NCI-H1930 (cell line): ENCODE data around the gene LYZL1.
"Not testable (repeated sequence)": the region's sequence is repeated elsewhere in the genome, so short reads cannot be mapped to it uniquely, and the experiment has no call there.

Experiments used
- DNase-seq, 2 experiments: peaks; one replicate each; lab custom pipeline; 2025; lab: John Stamatoyannopoulos, UW

LYZL1 gene

DNA sequence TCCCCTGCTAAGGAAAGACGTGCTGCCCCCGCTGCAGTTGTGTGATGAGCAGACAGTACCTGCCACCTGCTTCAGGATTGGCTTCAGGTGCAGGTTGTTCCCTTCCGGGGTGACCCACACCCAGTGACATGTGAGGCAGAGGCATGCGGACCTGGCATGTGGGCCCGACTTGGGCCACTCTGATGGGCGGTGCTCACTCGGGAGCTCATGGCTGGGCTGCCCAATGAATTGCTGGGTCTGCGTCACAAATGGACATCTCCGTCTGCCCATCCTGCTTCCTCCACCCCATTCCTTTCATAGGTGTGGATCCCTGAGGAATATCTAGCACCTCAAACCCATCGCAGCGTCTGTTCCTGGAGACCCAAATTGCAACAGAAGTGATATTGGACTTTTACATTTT is 19.3 kb downstream of the LYZL1 start:
- not testable (repeated sequence) for DNase-seq

DNA sequence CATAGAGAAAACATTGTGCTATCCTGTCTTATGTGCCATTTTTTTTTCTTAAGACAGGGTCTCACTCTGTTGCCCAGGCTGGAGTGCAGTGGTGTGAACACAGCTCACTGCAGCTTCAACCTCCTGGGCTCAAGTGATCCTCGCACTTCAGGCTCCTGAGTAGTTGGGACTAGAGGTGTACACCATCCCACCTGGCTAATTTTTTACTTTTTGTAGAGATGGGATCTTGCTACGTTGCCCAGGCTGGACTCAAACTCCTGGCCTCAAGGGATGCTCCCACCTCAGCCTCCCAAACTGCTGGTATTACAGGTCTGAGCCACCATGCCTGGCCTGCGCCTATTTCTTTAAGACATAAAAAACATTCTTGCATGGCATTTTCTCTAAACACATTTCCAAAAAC is 20.6 kb downstream of the LYZL1 start:
- no peak for DNase-seq

DNA sequence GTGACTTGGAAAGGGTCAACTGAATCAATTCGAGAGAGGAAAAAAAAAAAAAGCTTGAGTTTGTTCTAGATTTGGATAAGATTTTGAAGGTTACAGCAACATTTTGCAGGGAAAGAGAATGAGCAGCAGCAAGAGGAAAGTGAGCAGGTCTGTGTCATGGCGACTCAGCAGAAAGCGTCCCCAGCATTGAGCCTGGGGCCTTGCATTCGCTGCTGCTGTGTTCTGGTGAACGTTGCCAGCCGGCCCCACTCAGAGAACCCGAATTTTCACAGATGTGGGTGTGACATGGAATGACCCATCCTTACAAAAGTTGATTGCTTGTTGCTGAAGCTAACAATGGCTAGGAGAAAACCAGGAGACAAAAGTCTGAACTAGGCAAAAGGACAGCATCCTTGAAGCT is 21.6 kb downstream of the LYZL1 start:
- not testable (repeated sequence) for DNase-seq

GRCh38 chr10:29313071-29313470 is 24.2 kb downstream of the LYZL1 start:
- no peak for DNase-seq

- no peak for DNase-seq
Measured at GRCh38 chr10:29314726-29315125, 25.9 kb downstream of the LYZL1 start.

DNA sequence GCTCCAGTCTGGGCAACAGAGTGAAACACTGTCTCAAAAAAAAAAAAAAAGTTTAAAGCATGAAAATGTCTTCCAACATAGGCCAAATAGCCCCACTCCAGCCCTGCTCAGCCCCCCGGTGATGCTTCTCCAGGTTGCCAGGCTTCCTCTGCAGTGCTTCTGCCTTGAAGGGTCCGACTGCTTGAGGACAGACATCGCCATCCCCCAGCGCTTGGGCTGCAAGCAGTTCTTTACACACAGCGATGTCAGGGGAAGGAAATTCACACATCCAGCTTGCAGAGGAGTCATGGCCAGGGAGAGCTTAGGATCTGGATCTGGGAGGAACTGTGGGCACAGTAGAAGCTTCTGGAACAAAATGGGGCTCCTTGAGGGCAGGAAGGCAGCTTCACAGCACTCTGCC is 26.9 kb downstream of the LYZL1 start:
- no peak for DNase-seq

DNA sequence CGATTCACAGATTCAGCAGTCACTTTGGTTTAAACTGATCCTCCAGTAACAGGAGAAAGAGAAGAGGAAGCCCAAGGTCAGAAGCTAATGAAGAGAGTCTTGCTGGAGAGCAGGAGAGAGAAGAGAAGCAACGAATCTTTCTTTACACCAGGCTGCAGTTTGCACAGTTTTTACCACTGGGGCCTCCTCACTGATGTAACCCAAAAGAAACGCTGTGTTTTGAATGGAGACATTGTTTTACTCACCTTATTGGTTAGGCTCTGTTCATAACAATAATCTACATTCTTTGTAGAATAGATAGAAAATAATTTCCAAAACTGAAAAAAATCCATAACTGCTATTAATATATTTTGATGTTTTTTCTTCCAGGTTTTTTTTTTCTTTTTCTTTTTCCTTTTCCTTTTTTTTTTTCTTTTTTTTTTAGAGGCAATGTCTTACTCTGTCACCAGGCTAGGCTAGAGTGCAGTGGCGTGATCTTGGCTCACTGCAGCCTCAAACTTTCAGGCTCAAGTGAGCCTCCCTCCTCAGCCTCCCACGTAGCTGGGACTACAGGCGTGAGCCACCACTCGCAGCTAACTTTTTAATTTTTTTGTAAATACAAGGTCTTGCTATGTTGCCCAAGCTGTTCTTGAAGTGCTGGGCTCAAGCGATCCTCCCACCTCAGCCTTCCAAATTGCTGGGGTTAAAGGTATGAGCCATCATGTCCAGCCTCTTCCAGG is 27.6 kb downstream of the LYZL1 start:
- DNase-seq: no peak

GRCh38 chr10:29317027-29317420 is 28.2 kb downstream of the LYZL1 start:
- no peak for DNase-seq

- DNase-seq: no peak
Measured at GRCh38 chr10:29317423-29318021, 28.7 kb downstream of the LYZL1 start.

DNA sequence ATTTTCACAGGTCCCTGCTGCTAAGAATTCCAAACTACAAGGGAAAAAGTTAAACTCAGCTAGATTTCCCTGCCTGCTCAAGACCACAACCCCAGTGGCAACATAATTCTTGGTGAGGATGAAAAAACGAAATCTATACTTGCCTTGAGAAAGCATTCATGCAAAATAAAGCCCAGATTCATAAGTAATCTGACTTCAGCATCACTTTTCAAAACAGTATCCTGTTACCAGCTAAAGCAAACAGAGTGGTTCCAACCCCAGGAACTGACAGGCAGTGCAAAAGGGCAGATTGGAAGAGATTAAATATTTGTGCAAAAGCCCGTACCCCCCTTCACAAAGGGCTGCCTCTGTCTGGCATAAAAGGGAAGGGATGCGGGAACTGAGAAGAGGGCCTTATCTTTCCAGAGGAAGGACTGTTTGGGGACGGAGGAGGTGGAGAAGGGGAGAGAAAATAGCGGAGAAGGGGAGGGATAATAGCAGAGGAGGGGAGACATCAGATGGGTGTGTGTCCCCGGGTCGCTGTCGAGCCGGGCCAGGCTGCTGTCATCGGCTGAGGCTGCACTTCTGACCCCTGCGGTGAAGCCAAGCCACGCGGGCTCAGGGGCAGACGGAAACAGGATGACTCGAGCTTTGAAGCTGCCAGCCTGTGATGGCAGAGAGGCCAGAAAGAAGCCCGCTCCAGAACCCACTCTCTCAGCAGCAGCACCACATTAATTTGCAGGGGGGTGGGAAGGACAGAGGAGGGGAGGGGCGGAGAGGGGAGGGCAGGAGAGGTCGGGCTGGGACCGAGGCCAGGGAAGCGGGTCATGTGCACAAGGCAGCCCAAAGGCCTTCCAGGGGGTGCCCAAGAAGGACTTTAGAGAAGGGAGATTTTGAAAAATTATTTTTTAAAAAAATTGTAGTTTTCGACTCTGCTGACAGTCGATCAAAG is 29.5 kb downstream of the LYZL1 start:
- DNase-seq: not testable (repeated sequence)

DNA sequence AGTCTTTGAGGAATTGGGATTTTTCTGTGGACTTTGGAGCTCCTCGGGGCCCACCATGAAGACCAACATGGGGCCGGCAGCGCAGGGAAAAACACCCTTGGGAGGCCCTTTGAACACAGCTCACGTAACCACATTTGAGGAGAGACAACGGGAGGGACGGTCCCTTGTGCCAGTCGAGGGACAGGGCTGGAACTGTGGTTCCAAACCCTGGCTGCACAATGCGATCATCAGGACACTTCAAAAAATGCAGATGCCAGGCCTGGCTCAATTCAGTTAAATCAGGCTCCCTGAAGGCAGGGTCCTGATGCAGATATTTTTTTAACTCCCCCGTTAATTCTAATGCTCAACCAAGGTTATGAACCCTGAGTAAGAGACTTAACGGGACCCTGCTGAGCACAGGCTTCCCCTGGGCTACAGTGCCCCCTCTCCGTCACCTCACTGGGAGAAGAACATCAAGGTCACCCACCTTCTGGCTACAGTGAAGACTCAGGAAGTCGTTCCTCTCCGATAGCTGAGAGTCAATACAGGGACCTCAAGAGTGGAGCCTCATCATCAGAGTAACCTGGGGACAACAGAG is 30.4 kb downstream of the LYZL1 start:
- DNase-seq: no peak

DNA sequence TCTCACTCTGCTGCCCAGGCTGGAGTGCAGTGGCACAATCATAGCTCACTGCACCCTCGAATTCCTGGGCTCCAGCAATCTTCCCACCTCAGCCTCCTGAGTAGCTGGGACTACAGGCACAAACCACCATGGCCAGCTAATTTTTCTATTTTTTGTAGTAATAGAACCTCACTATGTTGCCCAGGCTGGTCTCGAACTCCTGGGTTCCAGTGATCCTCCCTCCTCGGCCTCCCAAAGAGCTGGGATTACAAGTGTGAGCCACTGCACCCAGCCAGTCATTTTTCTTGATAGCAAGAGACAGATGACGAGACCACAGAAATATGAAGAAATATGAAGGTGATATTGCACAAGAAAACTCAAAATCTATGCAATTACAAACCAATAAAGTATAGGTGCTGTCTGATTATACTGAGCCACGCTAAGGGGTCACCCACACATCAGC is 31.8 kb downstream of the LYZL1 start:
- DNase-seq: not testable (repeated sequence)

DNA sequence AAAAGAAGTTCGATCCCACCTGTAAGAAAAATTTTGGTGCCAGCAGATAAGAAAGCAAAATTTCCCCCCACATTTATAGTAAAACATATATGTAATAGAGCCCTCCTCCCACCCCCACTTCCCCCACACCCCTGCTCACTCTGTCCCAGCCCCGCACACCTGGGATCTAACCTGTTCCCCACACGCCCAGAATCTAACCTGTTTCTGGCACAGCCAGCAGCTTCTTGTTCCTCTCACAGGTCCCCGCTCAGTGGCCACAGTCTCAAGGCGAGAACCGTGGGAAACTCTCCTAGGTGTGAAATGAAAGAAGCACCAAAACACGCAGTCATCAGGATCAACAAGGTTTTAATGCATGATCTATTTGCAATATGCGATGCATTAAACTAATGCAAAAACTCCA is 32.8 kb downstream of the LYZL1 start:
- no peak for DNase-seq

- DNase-seq: no peak
Measured at GRCh38 chr10:29322918-29323317, 34.0 kb downstream of the LYZL1 start.

DNA sequence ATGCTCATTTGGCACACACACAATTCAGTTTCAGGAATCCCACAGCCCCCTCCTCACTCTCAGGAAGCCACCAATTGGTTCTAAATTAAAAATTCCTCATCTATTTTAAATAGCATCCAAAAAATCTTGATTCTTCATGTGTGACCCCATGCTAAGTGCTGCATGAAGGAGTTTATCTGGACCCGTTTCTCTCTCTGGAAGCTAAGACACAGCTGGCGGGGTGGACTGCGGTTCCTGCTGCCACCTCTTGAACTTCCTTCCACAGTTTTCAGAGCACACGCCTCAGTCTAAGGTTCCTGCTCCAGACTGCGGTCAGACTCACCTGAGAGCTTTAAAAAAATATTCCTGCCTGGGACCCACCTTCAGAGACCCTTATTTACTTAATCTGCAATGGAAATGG is 34.5 kb downstream of the LYZL1 start:
- no peak for DNase-seq

DNA sequence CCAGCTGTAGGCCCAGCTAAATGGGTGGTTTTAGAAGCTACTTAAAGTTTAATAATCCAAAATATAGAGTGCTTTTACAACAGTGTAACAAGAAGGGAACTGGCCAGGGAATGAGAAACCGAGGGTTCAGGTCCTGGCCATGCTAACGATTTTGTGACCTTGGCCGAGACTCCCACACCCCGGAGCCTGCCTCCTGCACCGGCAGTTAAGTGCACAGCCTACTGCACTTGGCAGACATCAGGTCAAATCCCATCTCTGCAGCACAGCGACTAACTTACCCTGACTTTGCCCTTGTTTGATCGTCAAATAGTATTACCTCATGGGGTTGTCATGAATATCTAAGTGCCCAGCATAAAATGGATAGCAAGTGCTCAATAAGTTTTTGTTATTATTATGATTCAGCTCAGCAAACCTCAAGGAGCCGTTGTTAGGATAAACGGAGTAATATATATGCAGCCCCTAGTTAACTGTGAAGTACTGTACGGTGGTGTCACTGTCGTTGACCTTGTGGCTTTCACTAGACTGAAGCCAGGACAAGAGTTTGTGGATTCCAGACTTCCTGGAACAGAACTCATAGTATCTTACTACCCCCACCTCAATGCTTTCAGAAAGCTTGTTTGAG is 35.5 kb downstream of the LYZL1 start:
- no peak for DNase-seq

GRCh38 chr10:29326299-29326698 is 37.4 kb downstream of the LYZL1 start:
- no peak for DNase-seq

DNA sequence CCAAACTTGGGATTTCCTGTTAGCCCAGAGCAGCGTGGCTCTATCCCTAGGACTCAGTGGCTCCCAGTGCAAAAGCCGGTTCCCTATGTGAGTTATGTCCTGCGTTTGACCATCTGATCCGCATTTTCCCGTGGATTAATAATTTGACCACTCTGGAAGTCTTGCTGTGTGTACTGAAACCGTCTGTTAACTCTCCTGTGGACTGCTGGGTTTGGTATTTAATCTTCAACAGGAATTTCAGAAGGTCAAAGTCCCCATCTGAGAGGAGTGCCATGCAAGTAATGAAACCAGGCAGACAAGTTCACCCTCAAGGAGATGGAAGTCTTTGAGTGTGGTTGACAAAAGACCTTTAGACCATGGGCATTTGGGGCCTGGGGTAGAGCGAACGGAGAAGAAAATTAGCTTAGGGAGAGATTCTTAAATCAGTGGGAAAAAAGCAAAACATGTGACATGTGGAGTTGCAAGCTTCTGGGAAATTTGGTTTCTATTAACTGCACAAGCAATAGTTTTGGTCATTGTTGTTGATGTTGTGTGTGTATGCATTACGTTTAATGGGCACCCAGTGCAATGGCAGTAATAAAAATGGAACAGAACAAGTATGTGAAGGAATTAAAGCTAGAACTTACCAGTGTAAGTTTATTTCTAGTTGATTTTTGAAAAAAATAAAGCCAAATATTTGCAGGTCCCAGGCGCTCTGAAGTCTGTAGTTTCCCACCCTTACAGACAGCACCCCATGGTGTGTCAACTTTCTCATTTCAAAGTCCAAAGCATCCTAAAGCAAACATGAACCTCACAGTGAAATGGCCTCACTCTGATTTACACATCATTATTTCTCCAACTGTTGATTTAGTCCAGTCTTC is 38.2 kb downstream of the LYZL1 start:
- no peak for DNase-seq

DNA sequence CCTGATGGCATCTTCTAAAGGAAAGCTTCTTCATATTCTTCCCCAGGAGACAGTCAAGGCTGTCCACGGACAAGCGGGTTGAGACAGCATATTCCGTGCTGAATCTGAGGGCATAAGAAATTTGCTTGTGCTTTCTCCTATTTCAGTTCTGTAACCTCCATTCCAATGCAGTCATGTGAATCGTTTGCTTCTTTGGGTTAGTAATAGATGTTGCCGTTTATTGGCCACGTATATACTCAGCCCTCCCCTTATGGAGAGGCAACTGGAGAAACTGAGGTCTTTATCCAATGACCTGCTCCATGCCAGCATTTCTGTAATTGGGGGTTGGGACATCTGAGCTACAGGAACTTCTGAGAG is 38.9 kb downstream of the LYZL1 start:
- no peak for DNase-seq

GRCh38 chr10:29328983-29329382 is 40.1 kb downstream of the LYZL1 start:
- no peak for DNase-seq

DNA sequence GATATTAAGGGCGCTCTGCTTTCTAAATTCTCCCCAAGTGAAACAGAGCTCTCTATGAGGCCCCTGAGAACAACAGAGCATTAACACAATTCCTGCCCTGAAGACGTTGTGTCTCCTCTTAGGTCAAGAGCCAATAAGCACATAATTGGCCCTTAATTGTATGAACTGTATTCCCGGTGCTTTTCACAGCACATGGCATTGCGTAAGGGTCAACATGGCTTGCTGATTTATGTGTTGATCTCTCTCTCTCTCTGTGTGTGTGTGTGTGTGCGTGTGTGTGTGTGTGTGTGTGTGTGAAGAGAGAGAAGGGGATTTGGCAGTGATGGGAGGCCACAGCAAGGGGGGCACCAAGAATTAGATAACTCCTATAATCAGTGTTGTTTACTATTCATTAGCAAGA is 40.5 kb downstream of the LYZL1 start:
- DNase-seq: peak in 1 of 2 experiments; percentile 4
